ENCODE results near the gene IMPA2. TPM values are rescaled to one million over a fixed set of nuclear protein-coding genes. Genes with fewer than 3 reads are reported as not detected.

The IMPA2 gene
- total RNA-seq, 2 experiments from 2014 or later = 1.7 to 2.5 TPM

DNA sequence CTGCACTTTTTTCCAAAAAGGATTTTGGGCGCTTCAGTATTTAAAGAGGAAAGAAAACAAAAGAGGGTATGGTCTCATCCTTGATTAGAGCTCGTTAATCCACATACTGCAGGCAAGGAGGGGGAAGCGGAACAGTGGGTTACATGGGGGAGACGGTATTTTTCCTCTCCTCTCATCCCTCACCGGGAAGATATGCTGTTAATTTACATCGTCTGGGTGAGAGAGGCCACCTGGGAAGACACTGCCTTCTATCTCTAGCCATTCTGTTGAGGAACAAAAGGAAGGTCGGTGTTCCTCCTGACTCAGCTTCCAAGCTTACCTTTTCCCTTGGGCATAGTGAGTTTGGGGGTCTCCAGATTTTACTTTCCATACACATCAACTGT lies 52.3 kb downstream of the IMPA2 start:
- Mint-ChIP-seq H3K27me3 (peaks cover 11% of the 10 kb centered on the region), H3K36me3 (ENCODE audit: low read depth) (peaks cover 5% of the 10 kb centered on the region), H3K4me1 (ENCODE audit: low read depth) (peaks cover under 1% of the 10 kb centered on the region), H3K27ac (no peak overlapping the region), H3K9me3 (no peaks in the 10 kb centered on the region), H3K4me3 (no peak overlapping the region)
- POLR2A ChIA-PET = no interaction called here
- H3K27ac ChIP-seq (ENCODE audit: low read depth in 1 of 2, low read length in 2 of 2) = no peak overlapping the region
- H3K4me3 ChIP-seq (ENCODE audit: low read length) = no peak overlapping the region
- ATAC-seq (ENCODE audit: poor library complexity) (no peak), DNase-seq (no peak)
- H3K9me3 ChIP-seq (ENCODE audit: control insufficient read depth in 1 of 2, insufficient read depth in 1 of 2, low read length in 2 of 2) = peaks cover 0 to 4% of the 10 kb centered on the region in 2 experiments
- no peaks in the 10 kb centered on the region for H3K36me3 ChIP-seq (ENCODE audit: insufficient read depth, low read length)
- CTCF ChIA-PET = no interaction called here
- peaks cover 5 to 15% of the 10 kb centered on the region in 2 experiments for H3K27me3 ChIP-seq (ENCODE audit: control insufficient read depth in 1 of 2, insufficient read depth in 2 of 2, low read length in 2 of 2)
- no peak for TF ChIP-seq CTCF (IDR thresholded peaks at IDR 0.05)
- intact Hi-C loops (cut with DNase I, micrococcal nuclease) = no loop called here
- H3K4me1 ChIP-seq (ENCODE audit: insufficient read depth, low read length) = peaks cover 7% of the 10 kb centered on the region

DNA sequence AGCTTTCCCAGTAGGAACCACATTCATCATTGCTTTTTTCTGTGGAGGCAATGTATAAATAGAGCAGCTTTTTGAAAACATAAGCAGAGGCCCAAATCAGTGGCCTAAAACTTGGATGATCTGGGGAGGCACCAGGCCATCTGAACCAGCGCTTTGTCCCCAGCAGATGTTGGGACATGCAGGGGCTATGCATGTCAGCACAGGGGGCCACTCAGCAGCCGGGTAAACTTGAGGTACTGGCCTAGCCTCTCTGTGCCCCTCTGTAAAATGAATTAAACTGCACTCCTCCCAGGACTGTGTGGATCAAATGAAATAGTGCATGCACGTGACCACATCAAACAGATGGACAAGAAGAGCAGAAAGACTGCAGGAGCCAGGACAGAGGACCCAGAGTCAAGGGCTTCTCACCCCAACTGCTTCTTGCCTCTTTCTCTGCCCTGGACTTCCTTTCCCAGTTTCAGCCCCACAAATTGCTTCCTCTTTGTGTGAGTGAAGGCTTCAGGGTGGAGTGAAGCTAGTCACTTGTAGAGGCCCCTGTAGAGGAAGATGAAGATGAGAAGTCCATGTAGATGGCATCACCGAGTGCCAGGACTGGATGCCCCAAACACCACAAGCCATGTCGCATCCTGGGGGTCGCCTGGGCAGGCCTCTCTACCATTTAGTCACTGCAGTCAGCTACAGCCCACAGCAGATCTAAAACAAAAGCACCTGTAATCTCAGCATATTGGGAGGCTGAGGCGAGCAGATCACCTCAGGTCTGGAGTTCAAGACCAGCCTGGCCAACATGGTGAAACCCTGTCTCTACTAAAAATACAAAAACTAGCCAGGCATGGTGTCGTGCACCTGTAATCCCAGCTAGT lies 53.2 kb downstream of the IMPA2 start:
- ChIA-PET CTCF (no interaction called here), POLR2A (no interaction called here)
- Histone ChIP-seq H3K9me3 (ENCODE audit: control insufficient read depth in 1 of 2, insufficient read depth in 1 of 2, low read length in 2 of 2) (peaks cover 0 to 4% of the 10 kb centered on the region in 2 experiments), H3K4me3 (ENCODE audit: low read length) (no peak overlapping the region), H3K36me3 (ENCODE audit: insufficient read depth, low read length) (no peaks in the 10 kb centered on the region), H3K27ac (ENCODE audit: low read depth in 1 of 2, low read length in 2 of 2) (no peak overlapping the region), H3K4me1 (ENCODE audit: insufficient read depth, low read length) (peaks cover 13% of the 10 kb centered on the region), H3K27me3 (ENCODE audit: control insufficient read depth in 1 of 2, insufficient read depth in 2 of 2, low read length in 2 of 2) (peaks cover 6 to 15% of the 10 kb centered on the region in 2 experiments)
- peaks cover 5% of the 10 kb centered on the region for H3K4me1 Mint-ChIP-seq (ENCODE audit: low read depth)
- no peak overlapping the region for H3K4me3 Mint-ChIP-seq
- ATAC-seq (ENCODE audit: poor library complexity) = no peak
- peaks cover 5% of the 10 kb centered on the region for H3K36me3 Mint-ChIP-seq (ENCODE audit: low read depth)
- no peaks in the 10 kb centered on the region for H3K9me3 Mint-ChIP-seq
- DNase-seq = no peak
- H3K27me3 Mint-ChIP-seq = peaks cover 11% of the 10 kb centered on the region
- H3K27ac Mint-ChIP-seq = no peak overlapping the region
- TF ChIP-seq CTCF (IDR thresholded peaks at IDR 0.05) = no peak
- intact Hi-C loops (cut with DNase I, micrococcal nuclease) = loop anchor here in 1 of 2 experiments (5.0 kb wide), 2 partner anchors 377 to 722 kb away; no protein-coding TSS in a partner anchor

GRCh38 chr18:12035481-12035880 lies 54.2 kb downstream of the IMPA2 start:
- H3K36me3 ChIP-seq (ENCODE audit: insufficient read depth, low read length) = no peaks in the 10 kb centered on the region
- Mint-ChIP-seq H3K4me3 (no peak overlapping the region), H3K36me3 (ENCODE audit: low read depth) (peaks cover 4% of the 10 kb centered on the region), H3K9me3 (no peaks in the 10 kb centered on the region), H3K4me1 (ENCODE audit: low read depth) (peaks cover 5% of the 10 kb centered on the region), H3K27me3 (peaks cover 20% of the 10 kb centered on the region), H3K27ac (no peak overlapping the region)
- DNase-seq = no peak
- ChIA-PET POLR2A (no interaction called here), CTCF (no interaction called here)
- ATAC-seq (ENCODE audit: poor library complexity) = no peak
- intact Hi-C loops (cut with DNase I, micrococcal nuclease) = loop anchor here in 1 of 2 experiments (5.0 kb wide), 2 partner anchors 378 to 723 kb away; no protein-coding TSS in a partner anchor
- peaks cover 13% of the 10 kb centered on the region for H3K4me1 ChIP-seq (ENCODE audit: insufficient read depth, low read length)
- H3K4me3 ChIP-seq (ENCODE audit: low read length) = no peak overlapping the region
- peaks cover 0 to 4% of the 10 kb centered on the region in 2 experiments for H3K9me3 ChIP-seq (ENCODE audit: control insufficient read depth in 1 of 2, insufficient read depth in 1 of 2, low read length in 2 of 2)
- no peak for TF ChIP-seq CTCF (IDR thresholded peaks at IDR 0.05)
- peaks cover 6 to 15% of the 10 kb centered on the region in 2 experiments for H3K27me3 ChIP-seq (ENCODE audit: control insufficient read depth in 1 of 2, insufficient read depth in 2 of 2, low read length in 2 of 2)
- H3K27ac ChIP-seq (ENCODE audit: low read depth in 1 of 2, low read length in 2 of 2) = no peak overlapping the region
